Endothelial cell of umbilical vein (primary cell): Measurements from ENCODE around the gene COL1A1. TPM values are rescaled to one million over a fixed set of nuclear protein-coding genes. Genes with fewer than 3 reads are reported as not detected.
A peak's percentile ranks its signal among the peaks of the same experiment; 100 is the strongest.

ENCODE experiments used
- BruUV-seq: library from RNA; stranded (reverse); fragments of 400-500 nt; replicated peaks from 2 replicates; lab custom pipeline; 2021; lab: Mats Ljungman, UMichigan
- CTCF ChIA-PET: fragments of 300-600, 350-600 bp; sonication (Branson Sonifier 250); formaldehyde crosslinking; loops from one replicate; lab custom pipeline; 2021; ENCODE audit warnings: antibody characterized with exemption, inconsistent platforms; lab: Charles Lee
- POLR2A ChIA-PET: fragments of 300-600, 350-600 bp; sonication (Branson Sonifier 250); formaldehyde crosslinking; loops from one replicate; lab custom pipeline; 2021; ENCODE audit warnings: antibody characterized with exemption, inconsistent platforms; lab: Charles Lee
- DNase-seq: peaks from one replicate; pipeline ENCODE4 v3.0.0-alpha.2; 2011; ENCODE audit warnings: low read depth, low spot score
- FAIRE-seq: peaks from 2 replicates; lab custom pipeline; 2011; peaks lifted over from hg19 to GRCh38; lab: Jason Lieb, UNC
- H2AFZ ChIP-seq: 2 replicates; pipeline ENCODE4 v1.6.0; 2012; ENCODE audit warnings: low read depth, low read length, control low read depth, inconsistent platforms
- H3K27ac ChIP-seq: 2 replicates; pipeline ENCODE4 v1.5.1; 2011; ENCODE audit warnings: low read depth, mild to moderate bottlenecking, control low read depth, low read length, moderate library complexity; ENCODE audit not compliant: insufficient read depth
- H3K27me3 ChIP-seq, 2 experiments: 2 replicates each; pipeline versions ENCODE4 v1.6.0 to v1.6.1; 2011; ENCODE audit warnings: low read length in 2 of 2, mixed read lengths in 1 of 2; ENCODE audit not compliant: control insufficient read depth in 2 of 2, insufficient read depth in 2 of 2
- H3K36me3 ChIP-seq, 2 experiments: 2 replicates in 1 of 2; 3 replicates in 1 of 2; pipeline ENCODE4 v1.5.1; 2011; ENCODE audit warnings: low read length in 2 of 2, mild to moderate bottlenecking in 1 of 2, moderate library complexity in 1 of 2; ENCODE audit not compliant: control insufficient read depth in 2 of 2, insufficient read depth in 2 of 2; ENCODE audit errors: extremely low read depth in 1 of 2
- H3K4me1 ChIP-seq: 3 replicates; pipeline ENCODE4 v1.5.1; 2011; ENCODE audit warnings: mild to moderate bottlenecking, low read length; ENCODE audit not compliant: control insufficient read depth, insufficient read depth; ENCODE audit errors: extremely low read depth
- H3K4me2 ChIP-seq: 2 replicates; pipeline ENCODE4 v1.6.1; 2011; ENCODE audit warnings: low read length, control low read depth, mixed read lengths; ENCODE audit not compliant: insufficient read depth
- H3K4me3 ChIP-seq, 3 experiments: fragments of 200-600 bp in 1 of 3; sonication (generic), shearing (Covaris generic) in 1 of 3; replicated peaks in 1 of 3; 2 replicates each; pipeline ENCODE4 v1.5.1; 2011 to 2016; ENCODE audit warnings: control low read depth in 3 of 3, low read length in 3 of 3, mild to moderate bottlenecking in 2 of 3, inconsistent platforms in 1 of 3, low read depth in 1 of 3, moderate library complexity in 1 of 3; ENCODE audit not compliant: insufficient read depth in 1 of 3
- H3K79me2 ChIP-seq: 2 replicates; pipeline ENCODE4 v1.6.0; 2012; ENCODE audit warnings: low read length, inconsistent platforms; ENCODE audit not compliant: control insufficient read depth, insufficient read depth
- H3K9ac ChIP-seq: replicated peaks from 2 replicates; pipeline ENCODE3; 2011; ENCODE audit warnings: low read length, control low read depth; ENCODE audit not compliant: insufficient read depth; ENCODE audit errors: extremely low read depth
- H3K9me1 ChIP-seq: replicated peaks from 3 replicates; pipeline ENCODE4 v1.6.0; 2011; ENCODE audit warnings: mild to moderate bottlenecking, low read length; ENCODE audit not compliant: control insufficient read depth, insufficient read depth; ENCODE audit errors: extremely low read depth
- H3K9me3 ChIP-seq: replicated peaks from 2 replicates; pipeline ENCODE4 v1.5.1; 2012; ENCODE audit warnings: low read length, inconsistent platforms; ENCODE audit not compliant: control insufficient read depth, insufficient read depth
- H4K20me1 ChIP-seq: replicated peaks from 2 replicates; pipeline ENCODE3; 2011; ENCODE audit warnings: mild to moderate bottlenecking, low read length; ENCODE audit not compliant: control insufficient read depth, insufficient read depth; ENCODE audit errors: extremely low read depth
- CTCF ChIP-seq, 2 donors: IDR thresholded peaks; 1 replicate in 1 of 2; 2 replicates in 1 of 2; pipeline ENCODE4 v1.5.1; 2011; ENCODE audit warnings: low read length in 2 of 2, mild to moderate bottlenecking in 2 of 2, moderate library complexity in 2 of 2, control low read depth in 1 of 2, inconsistent platforms in 1 of 2, low read depth in 1 of 2; ENCODE audit not compliant: insufficient read depth in 1 of 2; ENCODE audit errors: extremely low read depth in 1 of 2
- EZH2 ChIP-seq: IDR thresholded peaks from 2 replicates; pipeline ENCODE4 v1.6.1; 2012; ENCODE audit warnings: borderline replicate concordance, low read depth, mild to moderate bottlenecking, moderate library complexity, low read length, inconsistent platforms; ENCODE audit not compliant: severe bottlenecking
- JUN ChIP-seq: IDR thresholded peaks from 2 replicates; pipeline ENCODE4 v1.6.1; 2011; ENCODE audit warnings: borderline replicate concordance, low read depth; ENCODE audit not compliant: insufficient read length, insufficient read depth
- MAX ChIP-seq: IDR thresholded peaks from 2 replicates; pipeline ENCODE4 v1.6.1; 2011; ENCODE audit not compliant: insufficient read depth, insufficient read length
- MYC ChIP-seq: IDR thresholded peaks from one replicate; pipeline ENCODE4 v1.6.1; 2011; ENCODE audit warnings: mild to moderate bottlenecking, low read depth, low read length
- POLR2AphosphoS5 ChIP-seq: IDR thresholded peaks from 2 replicates; pipeline ENCODE4 v1.6.1; 2012; ENCODE audit warnings: low read depth, mild to moderate bottlenecking, control low read depth, low read length, moderate library complexity; ENCODE audit not compliant: insufficient read depth
- dilution Hi-C: fragments of 300-500 bp; cut with MboI; formaldehyde crosslinking; loops from one replicate; pipeline ENCODE4 v1.15.0; 2019; ENCODE audit warnings: low sequenced_read_pairs; ENCODE audit not compliant: extremely low pct_ligation_motif_present
- intact Hi-C: fragments of 100-400 bp; cut with micrococcal nuclease; formaldehyde crosslinking; loops from one replicate; pipeline ENCODE4 v1.10.0; 2022
- polyA plus RNA-seq, 4 experiments: library from polyadenylated mRNA; depleted of rRNA in 3 of 4; stranded (reverse) in 3 of 4; unstranded in 1 of 4; fragments of >200 nt; gene quantifications; 2 replicates each; pipeline versions ENCODE4 v1.2.1 to v1.2.3, GENCODE V29; 2011 to 2012; ENCODE audit warnings: missing spikeins in 1 of 4
- total RNA-seq: library from RNA; stranded (reverse); gene quantifications from 2 replicates; pipeline ENCODE4 v1.2.3, GENCODE V29; 2021

Gene COL1A1
- total and polyA plus RNA-seq, 2 donors (not counting 3 experiments of a cell fraction or from before 2014, with no cell fraction given): 0.07 TPM

- H3K9ac ChIP-seq: peak overlapping the region; percentile 12
- H3K4me2 ChIP-seq: peak overlapping the region; percentile 53
- H3K36me3 ChIP-seq: no peaks in the 10 kb centered on the region
- FAIRE-seq (no peak), DNase-seq (peak; percentile 85)
- peak overlapping the region; percentile 54 for H3K27ac ChIP-seq
- BruUV-seq: no TSS peak
- H3K79me2 ChIP-seq: peaks cover 44% of the 10 kb centered on the region
- no peaks in the 10 kb centered on the region for H3K27me3 ChIP-seq
- peaks cover 32% of the 10 kb centered on the region for H3K4me1 ChIP-seq
- no peaks in the 10 kb centered on the region for H4K20me1 ChIP-seq
- H2AFZ ChIP-seq: no peak overlapping the region
- CTCF ChIA-PET: interaction anchor here (0.9 to 4.5 kb wide), 17 partner anchors 8 to 57 kb away, joined by 3 to 47 read pairs (median 6); partner anchors contain the start of genes COL1A1, PDK2, SAMD14 and SGCA
- POLR2A ChIA-PET: interaction anchor here (1.0 to 1.3 kb wide), 2 partner anchors 27 to 34 kb away, joined by 3 read pairs; no protein-coding TSS in a partner anchor
- TF ChIP-seq POLR2AphosphoS5: peak; percentile 72
- TF ChIP-seq MYC: no peak
- no peak for TF ChIP-seq JUN
- no peak for TF ChIP-seq EZH2
- TF ChIP-seq MAX: no peak
- peak; percentile 27 to 80 for TF ChIP-seq CTCF (IDR thresholded peaks at IDR 0.05; ENCODE audit: extremely low read depth in 1 of 2, insufficient read depth in 1 of 2, low read depth in 1 of 2, low read length in 2 of 2)
- H3K9me1 ChIP-seq: no peaks in the 10 kb centered on the region
- peak overlapping the region in 2 of 3 experiments; percentile 24 to 82 for H3K4me3 ChIP-seq
- dilution Hi-C loops (no loop called here), intact Hi-C loops (no loop called here)
- H3K9me3 ChIP-seq: no peaks in the 10 kb centered on the region
Observed at GRCh38 chr17:50151041-50151936, 50.1 kb downstream of the COL1A1 start.
